ENCODE results near the gene MED25.
A peak's percentile ranks its signal among the peaks of the same experiment; 100 is the strongest.

Gene MED25

DNA sequence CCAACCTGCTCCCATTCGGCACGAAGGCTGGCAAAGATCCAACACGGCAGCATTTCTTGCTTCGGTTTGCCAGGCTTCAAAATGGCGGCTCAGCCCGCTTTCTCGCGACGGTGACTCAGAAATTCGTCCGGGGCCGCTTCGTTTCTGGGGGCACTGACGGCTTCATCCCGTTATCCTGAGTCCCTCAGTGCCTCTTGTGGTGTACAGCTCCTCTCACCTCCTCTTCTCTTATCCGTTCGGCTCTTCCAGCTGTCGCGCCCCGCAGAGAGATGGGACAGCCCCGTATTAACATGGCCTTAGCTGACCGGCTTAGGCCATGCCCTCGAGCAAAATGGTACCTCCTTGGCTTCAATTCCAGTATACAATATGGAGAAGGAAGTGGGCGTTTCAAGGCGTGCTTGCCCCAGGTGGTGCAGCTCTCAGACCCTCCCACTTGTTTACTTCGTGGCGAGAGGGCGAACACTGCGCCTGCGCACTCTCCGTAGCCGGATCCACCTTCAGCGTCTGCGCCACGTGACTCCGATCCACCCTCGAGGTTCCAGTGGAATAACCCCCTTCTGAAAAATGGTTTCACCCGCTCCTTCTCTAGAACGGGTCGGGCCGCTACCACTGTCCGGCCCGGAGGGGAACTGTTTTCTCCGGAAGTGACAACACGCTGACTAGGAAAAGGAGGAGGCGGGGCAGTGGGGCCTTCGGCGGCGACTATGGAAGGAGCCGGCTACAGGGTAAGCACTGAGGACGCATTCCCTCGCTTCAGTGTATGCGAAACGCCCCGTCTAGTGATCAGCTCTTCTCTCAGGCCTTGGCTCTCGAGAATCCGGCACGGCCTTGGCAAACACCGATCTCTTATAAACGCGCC lies 59.2 kb downstream of the MED25 start, which contains the start of the genes AKT1S1 and TBC1D17:
Gene AKT1S1 (minus strand): TSS at position 336 of the 859 bp plus-strand sequence. CDS start 4,060 bp downstream, outside the sequence.
Gene TBC1D17 (plus strand): TSS at position 683 of the 859 bp plus-strand sequence. CDS start 22 bp downstream, at position 705.
- peak; percentile 100 for DNase-seq

- DNase-seq: peak; percentile 98
These were observed 60.0 kb downstream of the MED25 start for GRCh38 chr19:49877879-49878743.

GRCh38 chr19:49878744-49879070 lies 60.6 kb downstream of the MED25 start:
- no peak for DNase-seq

- DNase-seq: no peak
These were observed 61.3 kb downstream of the MED25 start for GRCh38 chr19:49879243-49879963.

- no peak for DNase-seq
These were observed 62.2 kb downstream of the MED25 start for GRCh38 chr19:49880162-49880869.

DNA sequence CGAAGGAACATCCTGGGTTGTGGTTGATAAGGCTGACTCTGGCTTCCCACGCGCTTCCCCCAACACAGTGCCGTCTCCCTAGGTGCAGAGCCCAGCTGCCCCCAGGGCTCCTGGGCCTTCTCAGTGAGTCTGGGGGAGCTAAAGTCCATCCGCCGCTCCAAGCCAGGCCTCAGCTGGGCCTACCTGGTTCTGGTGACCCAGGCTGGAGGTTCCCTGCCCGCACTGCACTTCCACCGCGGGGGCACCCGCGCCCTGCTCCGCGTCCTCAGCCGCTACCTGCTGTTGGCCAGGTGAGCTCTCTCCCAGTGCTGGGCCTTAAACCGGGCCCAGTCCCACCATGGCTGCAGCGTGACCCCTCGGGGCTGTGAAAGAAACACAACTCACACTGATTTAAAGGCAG lies 63.1 kb downstream of the MED25 start:
- DNase-seq: no peak

- no peak for DNase-seq
These were observed 63.7 kb downstream of the MED25 start for GRCh38 chr19:49881672-49882394.

GRCh38 chr19:49882643-49883042 lies 64.6 kb downstream of the MED25 start:
- no peak for DNase-seq

DNA sequence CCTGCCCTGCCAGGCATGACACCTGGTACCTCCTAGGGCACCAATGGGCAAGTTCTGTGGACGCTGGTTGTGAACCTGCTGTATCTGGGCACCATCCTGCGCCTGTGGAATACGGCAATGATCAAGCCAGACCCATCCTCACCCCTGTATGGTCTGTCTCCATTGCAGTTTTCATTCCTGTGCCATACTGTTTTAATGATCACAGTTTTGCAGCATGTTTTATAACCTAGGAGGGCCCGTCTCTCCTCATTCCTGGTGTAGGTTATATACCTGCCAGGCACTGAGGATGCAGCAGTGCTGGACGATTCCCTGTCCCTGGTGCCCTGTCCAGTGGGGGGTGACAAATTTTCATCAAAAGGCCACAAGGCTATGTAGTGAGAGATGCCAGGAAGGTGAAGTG lies 65.0 kb downstream of the MED25 start:
- DNase-seq: no peak

DNA sequence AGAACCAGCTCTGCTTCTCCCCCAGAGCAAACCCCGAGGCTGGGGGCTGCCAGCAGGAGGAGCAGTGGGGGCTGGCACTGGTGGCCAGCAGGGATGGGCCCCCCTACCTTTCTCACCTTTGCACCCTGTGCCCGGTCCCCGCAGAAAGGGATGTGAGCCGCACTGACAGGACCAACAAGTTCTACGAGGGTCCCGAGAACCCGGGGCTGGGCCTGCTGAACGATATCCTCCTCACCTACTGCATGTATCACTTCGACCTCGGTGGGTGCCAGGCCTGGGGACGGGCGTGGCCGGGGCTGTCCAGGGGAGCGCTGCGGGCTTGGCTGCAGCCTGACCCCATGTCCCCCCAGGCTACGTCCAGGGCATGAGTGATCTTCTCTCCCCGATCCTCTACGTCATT lies 66.0 kb downstream of the MED25 start:
- DNase-seq: no peak

GRCh38 chr19:49884760-49885159 lies 66.7 kb downstream of the MED25 start:
- no peak for DNase-seq

Measured in NCI-H1436 (cell line).